HFF-Myc (cell line): Measurements from ENCODE around the gene ACYP2.

Experiments used
- DNase-seq: peaks from one replicate; pipeline ENCODE4 v3.0.0-alpha.2; 2011; ENCODE audit warnings: low read depth; ENCODE audit errors: extremely low read depth
- H3K4me3 ChIP-seq: replicated peaks from 2 replicates; pipeline ENCODE4 v1.5.1; 2011; ENCODE audit warnings: low read depth, mild to moderate bottlenecking, control low read depth, low read length
- TF ChIP-seq, protein P1 (sequence below): IDR thresholded peaks from 2 replicates; pipeline ENCODE4 v1.5.1; 2012; ENCODE audit warnings: mild to moderate bottlenecking, low read depth, low read length, control low read depth; ENCODE audit errors: missing control alignments

Gene ACYP2

DNA sequence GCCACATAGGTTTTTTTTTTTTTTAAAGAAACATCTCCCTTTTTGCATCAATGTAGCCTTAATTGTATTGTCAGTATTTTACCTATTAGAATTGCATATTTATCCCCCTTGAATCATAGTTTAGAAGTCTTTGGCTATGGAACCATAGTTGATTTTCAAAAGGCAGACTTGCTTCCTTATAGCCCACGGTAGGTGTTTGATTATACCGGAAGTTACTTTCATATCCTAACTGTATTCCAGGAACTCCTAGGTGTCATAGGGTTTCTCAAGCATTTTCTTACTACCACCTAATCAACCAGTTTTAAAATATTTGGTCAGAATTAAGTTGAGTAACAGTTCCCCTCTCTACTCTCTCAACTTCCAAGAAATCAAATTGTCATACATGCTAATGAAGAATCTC lies 227.2 kb downstream of the ACYP2 start:
- H3K4me3 ChIP-seq: no peak overlapping the region
- TF ChIP-seq, protein P1, sequence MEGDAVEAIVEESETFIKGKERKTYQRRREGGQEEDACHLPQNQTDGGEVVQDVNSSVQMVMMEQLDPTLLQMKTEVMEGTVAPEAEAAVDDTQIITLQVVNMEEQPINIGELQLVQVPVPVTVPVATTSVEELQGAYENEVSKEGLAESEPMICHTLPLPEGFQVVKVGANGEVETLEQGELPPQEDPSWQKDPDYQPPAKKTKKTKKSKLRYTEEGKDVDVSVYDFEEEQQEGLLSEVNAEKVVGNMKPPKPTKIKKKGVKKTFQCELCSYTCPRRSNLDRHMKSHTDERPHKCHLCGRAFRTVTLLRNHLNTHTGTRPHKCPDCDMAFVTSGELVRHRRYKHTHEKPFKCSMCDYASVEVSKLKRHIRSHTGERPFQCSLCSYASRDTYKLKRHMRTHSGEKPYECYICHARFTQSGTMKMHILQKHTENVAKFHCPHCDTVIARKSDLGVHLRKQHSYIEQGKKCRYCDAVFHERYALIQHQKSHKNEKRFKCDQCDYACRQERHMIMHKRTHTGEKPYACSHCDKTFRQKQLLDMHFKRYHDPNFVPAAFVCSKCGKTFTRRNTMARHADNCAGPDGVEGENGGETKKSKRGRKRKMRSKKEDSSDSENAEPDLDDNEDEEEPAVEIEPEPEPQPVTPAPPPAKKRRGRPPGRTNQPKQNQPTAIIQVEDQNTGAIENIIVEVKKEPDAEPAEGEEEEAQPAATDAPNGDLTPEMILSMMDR: no peak
- DNase-seq: no peak

DNA sequence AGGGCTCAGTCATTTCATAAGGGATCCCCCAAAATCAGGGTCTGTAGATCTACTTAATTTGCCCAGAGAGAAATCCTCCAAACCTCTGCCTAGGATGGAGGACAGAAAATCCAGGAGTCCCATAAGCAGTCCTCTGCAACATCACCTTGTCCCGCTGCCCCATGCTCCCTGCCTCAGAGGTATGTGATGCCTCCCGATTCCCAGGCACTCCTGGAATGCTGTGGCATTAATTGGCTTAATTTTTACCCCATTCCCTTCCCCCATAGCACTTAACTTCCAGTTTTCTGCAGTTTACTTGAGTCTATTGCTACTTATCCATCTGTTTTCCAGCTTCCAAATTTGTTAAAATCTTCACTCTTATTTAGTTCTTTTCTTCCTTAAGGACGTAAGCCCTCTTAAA lies 232.2 kb downstream of the ACYP2 start:
- DNase-seq: no peak
- TF ChIP-seq, protein P1: no peak
- H3K4me3 ChIP-seq: no peak overlapping the region

DNA sequence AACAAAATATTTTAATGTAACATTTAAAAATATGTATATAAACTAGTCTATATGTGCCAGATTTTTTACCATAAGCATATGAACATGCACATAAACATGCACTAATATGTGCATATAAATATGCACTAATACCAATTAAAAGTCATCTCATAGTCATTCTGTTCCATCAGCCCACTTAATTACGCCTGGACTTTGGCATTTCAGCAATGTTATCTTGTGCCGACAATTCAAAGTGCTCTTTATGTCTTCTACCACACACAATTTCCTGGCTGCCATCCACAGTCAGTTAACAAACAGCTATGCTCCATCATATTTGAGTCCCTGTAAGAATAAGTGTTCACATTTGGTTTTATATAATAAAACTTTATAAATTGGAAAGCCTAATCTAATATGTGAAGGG lies 233.2 kb downstream of the ACYP2 start:
- TF ChIP-seq, protein P1: no peak
- no peak for DNase-seq
- H3K4me3 ChIP-seq: no peak overlapping the region

DNA sequence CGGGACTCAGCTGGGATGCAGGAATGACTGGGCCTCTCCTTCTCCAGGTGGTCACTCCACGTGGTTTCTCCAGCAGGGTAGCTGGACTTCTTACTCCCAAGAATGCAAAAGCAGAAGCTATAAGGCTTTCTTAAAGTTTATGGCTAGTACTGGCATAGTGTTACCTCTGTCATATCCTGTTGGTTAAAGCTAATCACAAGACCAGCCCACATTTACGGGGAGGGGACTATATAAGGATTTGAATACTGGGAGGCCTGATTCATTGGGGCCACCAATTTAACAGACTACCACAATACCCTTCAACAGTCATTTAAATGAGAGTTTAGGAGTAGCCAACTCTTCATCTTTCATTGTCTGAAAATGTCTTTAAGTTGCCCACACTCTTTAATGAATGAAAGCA lies 235.0 kb downstream of the ACYP2 start:
- DNase-seq: no peak
- TF ChIP-seq, protein P1: no peak
- no peak overlapping the region for H3K4me3 ChIP-seq

DNA sequence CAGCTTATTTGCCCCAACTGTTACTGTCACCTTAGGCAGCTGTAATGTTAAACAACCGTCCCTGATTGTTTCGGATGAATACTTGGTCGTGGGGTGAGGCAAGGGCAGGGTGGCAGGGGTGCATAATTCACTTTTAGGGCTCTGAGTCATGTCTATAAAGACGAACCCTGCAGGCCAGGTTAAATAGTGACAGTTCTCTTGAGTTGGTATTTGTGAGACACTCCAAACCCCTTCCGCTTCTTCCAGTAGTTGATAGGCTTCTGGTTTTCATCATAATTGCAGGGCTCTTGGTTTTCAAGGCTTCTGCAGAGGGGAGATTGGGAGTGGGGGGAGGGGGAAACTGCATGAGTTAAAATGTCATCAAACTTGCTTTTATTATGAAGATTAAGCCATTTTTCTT lies 237.8 kb downstream of the ACYP2 start:
- no peak for DNase-seq
- H3K4me3 ChIP-seq: no peak overlapping the region
- TF ChIP-seq, protein P1: no peak
